Activated naive CD8-positive, alpha-beta T cell treated with anti-CD3 and anti-CD28 coated beads, Interleukin-2, amount 50 U/mL, for 16 hours (primary cell): ENCODE results near the gene SLC12A9.
"Not testable (repeated sequence)": the region's sequence is repeated elsewhere in the genome, so short reads cannot be mapped to it uniquely, and the experiment has no call there.

ENCODE experiments used
- DNase-seq: peaks from one replicate; pipeline ENCODE4 v3.0.0-alpha.2; 2020; ENCODE audit warnings: low read depth, low spot score

The SLC12A9 gene

GRCh38 chr7:100825215-100825671 is 27.3 kb upstream of the SLC12A9 start:
- no peak for DNase-seq

GRCh38 chr7:100825751-100826513 is 26.6 kb upstream of the SLC12A9 start:
- DNase-seq: no peak

- no peak for DNase-seq
Observed at GRCh38 chr7:100826514-100827329, 25.8 kb upstream of the SLC12A9 start.

- no peak for DNase-seq
Observed at GRCh38 chr7:100827330-100828226, 24.9 kb upstream of the SLC12A9 start, which contains the start of gene EPHB4. TSS of gene EPHB4 (minus strand) at chr7:100827523. CDS start at chr7:100827030, 493 bp downstream.

- no peak for DNase-seq
Observed at GRCh38 chr7:100829150-100829716, 23.3 kb upstream of the SLC12A9 start.

- no peak for DNase-seq
Observed at GRCh38 chr7:100830396-100830795, 22.1 kb upstream of the SLC12A9 start.

GRCh38 chr7:100832281-100832633 is 20.3 kb upstream of the SLC12A9 start:
- DNase-seq: no peak

- no peak for DNase-seq
Observed at GRCh38 chr7:100835903-100836811, 16.4 kb upstream of the SLC12A9 start.

- DNase-seq: no peak
Observed at GRCh38 chr7:100836812-100837098, 15.8 kb upstream of the SLC12A9 start.

- DNase-seq: peak; percentile 60
Observed at GRCh38 chr7:100837099-100837836, 15.2 kb upstream of the SLC12A9 start.

GRCh38 chr7:100839361-100839760 is 13.2 kb upstream of the SLC12A9 start:
- no peak for DNase-seq

GRCh38 chr7:100840470-100841100 is 11.9 kb upstream of the SLC12A9 start:
- no peak for DNase-seq

- no peak for DNase-seq
Observed at GRCh38 chr7:100847360-100847759, 5.2 kb upstream of the SLC12A9 start.

- no peak for DNase-seq
Observed at GRCh38 chr7:100854146-100854895, 1.8 kb downstream of the SLC12A9 start.

GRCh38 chr7:100854899-100855298 is 2.4 kb downstream of the SLC12A9 start:
- not testable (repeated sequence) for DNase-seq

- DNase-seq: no peak
Observed at GRCh38 chr7:100855515-100855914, 3.0 kb downstream of the SLC12A9 start.

GRCh38 chr7:100856871-100857282 is 4.4 kb downstream of the SLC12A9 start:
- DNase-seq: no peak

- DNase-seq: no peak
Observed at GRCh38 chr7:100859856-100860255, 7.3 kb downstream of the SLC12A9 start.
